GM12873 (cell line): ENCODE results near the gene SERPINF2.

ENCODE experiments used
- CTCF ChIP-seq: IDR thresholded peaks from 2 replicates; pipeline ENCODE4 v1.5.1; 2012; ENCODE audit warnings: low read depth, mild to moderate bottlenecking, moderate library complexity, low read length, control low read depth; ENCODE audit not compliant: insufficient read depth; ENCODE audit errors: missing control alignments

Gene SERPINF2

GRCh38 chr17:1733759-1734158 lies 8.9 kb upstream of the SERPINF2 start:
- TF ChIP-seq CTCF: no peak

DNA sequence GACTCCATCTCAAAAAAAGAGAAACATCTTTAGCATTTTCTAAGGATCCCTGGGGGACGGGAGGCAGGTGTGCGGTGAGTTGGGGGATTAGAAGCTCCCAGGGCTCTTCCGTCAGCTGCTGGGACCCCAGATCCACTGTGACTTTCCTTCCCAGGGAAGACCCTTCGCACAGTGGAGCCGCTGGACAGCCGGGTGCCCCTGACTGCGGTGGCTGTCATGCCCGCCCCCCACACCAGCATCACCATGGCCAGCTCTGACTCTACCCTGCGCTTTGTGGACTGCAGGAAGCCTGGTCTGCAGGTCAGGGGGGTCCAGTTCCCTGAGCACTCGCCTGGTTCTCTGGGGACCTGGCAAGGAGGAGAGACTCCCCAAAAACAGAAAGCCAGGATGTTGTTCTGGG lies 7.3 kb upstream of the SERPINF2 start:
- no peak for TF ChIP-seq CTCF

- no peak for TF ChIP-seq CTCF
Measured at GRCh38 chr17:1735834-1736347, 6.8 kb upstream of the SERPINF2 start.

GRCh38 chr17:1736348-1737281 lies 6.1 kb upstream of the SERPINF2 start:
- no peak for TF ChIP-seq CTCF

- no peak for TF ChIP-seq CTCF
Measured at GRCh38 chr17:1737531-1738291, 5.0 kb upstream of the SERPINF2 start.

GRCh38 chr17:1743088-1743439 lies 393 bp downstream of the SERPINF2 start:
- TF ChIP-seq CTCF: no peak
